KMS-11 (cell line): ENCODE results near the gene CRTC3.
"Not testable (repeated sequence)": the region's sequence is repeated elsewhere in the genome, so short reads cannot be mapped to it uniquely, and the experiment has no call there.

Experiments
- H2AFZ ChIP-seq: fragments of 200-600 bp; sonication (generic); 2 replicates; pipeline ENCODE4 v1.6.1; 2016; ENCODE audit warnings: antibody characterized with exemption, mixed run types, low read depth
- H3K27ac ChIP-seq: fragments of 200-600 bp; sonication (generic); 2 replicates; pipeline ENCODE4 v1.6.1; 2016; ENCODE audit warnings: mild to moderate bottlenecking, mixed run types
- H3K27me3 ChIP-seq: fragments of 200-600 bp; sonication (generic); 2 replicates; pipeline ENCODE4 v1.6.1; 2017; ENCODE audit warnings: mild to moderate bottlenecking, low read depth, mixed run types, moderate library complexity; ENCODE audit not compliant: insufficient read depth
- H3K36me3 ChIP-seq: fragments of 200-600 bp; sonication (generic); 2 replicates; pipeline ENCODE4 v1.6.1; 2017; ENCODE audit warnings: mild to moderate bottlenecking, mixed run types; ENCODE audit not compliant: insufficient read depth
- H3K4me1 ChIP-seq: fragments of 200-600 bp; sonication (generic); 2 replicates; pipeline ENCODE4 v1.6.1; 2016; ENCODE audit warnings: mild to moderate bottlenecking, low read depth, mixed run types; ENCODE audit not compliant: poor library complexity, severe bottlenecking
- H3K4me2 ChIP-seq: fragments of 200-600 bp; sonication (generic); 2 replicates; pipeline ENCODE4 v1.7.0; 2016; ENCODE audit warnings: mild to moderate bottlenecking, mixed run types
- H3K4me3 ChIP-seq: fragments of 200-600 bp; sonication (generic); IDR thresholded peaks from 2 replicates; pipeline ENCODE4 v1.6.1; 2017; ENCODE audit warnings: low read depth, low read length, mixed read lengths; ENCODE audit not compliant: insufficient read depth
- H3K79me2 ChIP-seq: fragments of 200-600 bp; sonication (generic); 2 replicates; pipeline ENCODE4 v1.6.1; 2016; ENCODE audit warnings: low read depth, mixed run types; ENCODE audit not compliant: insufficient read depth
- H3K9ac ChIP-seq: fragments of 200-600 bp; sonication (generic); 2 replicates; pipeline ENCODE4 v1.6.1; 2016; ENCODE audit warnings: mild to moderate bottlenecking, mixed run types
- H4K20me1 ChIP-seq: fragments of 200-600 bp; sonication (generic); 2 replicates; pipeline ENCODE4 v1.6.1; 2016; ENCODE audit warnings: mild to moderate bottlenecking, mixed run types; ENCODE audit not compliant: insufficient read depth
- CTCF ChIP-seq: fragments of 200-600 bp; sonication (generic); conservative IDR thresholded peaks from 2 replicates; pipeline ENCODE4 v1.6.1; 2017; ENCODE audit warnings: low read depth, mild to moderate bottlenecking, antibody characterized with exemption, low read length, moderate library complexity, mixed read lengths

Gene CRTC3

GRCh38 chr15:90664650-90665287, 135.0 kb downstream of the CRTC3 start:
- no peaks in the 10 kb centered on the region for H3K79me2 ChIP-seq
- H3K36me3 ChIP-seq = no peaks in the 10 kb centered on the region
- H2AFZ ChIP-seq = peak overlapping the region; percentile 97
- no peaks in the 10 kb centered on the region for H3K27me3 ChIP-seq
- H3K9ac ChIP-seq = peak overlapping the region; percentile 89
- no peak overlapping the region for H3K4me3 ChIP-seq
- peak overlapping the region; percentile 72; the same call in 1 of the 2 replicates for H3K27ac ChIP-seq
- peaks cover 54% of the 10 kb centered on the region for H3K4me1 ChIP-seq
- H4K20me1 ChIP-seq = no peaks in the 10 kb centered on the region
- peak overlapping the region; percentile 59 for H3K4me2 ChIP-seq
- TF ChIP-seq CTCF = no peak

GRCh38 chr15:90665288-90666134, 135.8 kb downstream of the CRTC3 start:
- Histone ChIP-seq H4K20me1 (no peaks in the 10 kb centered on the region), H3K9ac (peak overlapping the region; percentile 89), H3K27me3 (no peaks in the 10 kb centered on the region), H2AFZ (peak overlapping the region; percentile 97), H3K4me1 (peaks cover 47% of the 10 kb centered on the region), H3K4me2 (peak overlapping the region; percentile 59), H3K36me3 (no peaks in the 10 kb centered on the region), H3K4me3 (no peak overlapping the region), H3K79me2 (no peaks in the 10 kb centered on the region), H3K27ac (peak overlapping the region; percentile 72)
- TF ChIP-seq CTCF = no peak

DNA sequence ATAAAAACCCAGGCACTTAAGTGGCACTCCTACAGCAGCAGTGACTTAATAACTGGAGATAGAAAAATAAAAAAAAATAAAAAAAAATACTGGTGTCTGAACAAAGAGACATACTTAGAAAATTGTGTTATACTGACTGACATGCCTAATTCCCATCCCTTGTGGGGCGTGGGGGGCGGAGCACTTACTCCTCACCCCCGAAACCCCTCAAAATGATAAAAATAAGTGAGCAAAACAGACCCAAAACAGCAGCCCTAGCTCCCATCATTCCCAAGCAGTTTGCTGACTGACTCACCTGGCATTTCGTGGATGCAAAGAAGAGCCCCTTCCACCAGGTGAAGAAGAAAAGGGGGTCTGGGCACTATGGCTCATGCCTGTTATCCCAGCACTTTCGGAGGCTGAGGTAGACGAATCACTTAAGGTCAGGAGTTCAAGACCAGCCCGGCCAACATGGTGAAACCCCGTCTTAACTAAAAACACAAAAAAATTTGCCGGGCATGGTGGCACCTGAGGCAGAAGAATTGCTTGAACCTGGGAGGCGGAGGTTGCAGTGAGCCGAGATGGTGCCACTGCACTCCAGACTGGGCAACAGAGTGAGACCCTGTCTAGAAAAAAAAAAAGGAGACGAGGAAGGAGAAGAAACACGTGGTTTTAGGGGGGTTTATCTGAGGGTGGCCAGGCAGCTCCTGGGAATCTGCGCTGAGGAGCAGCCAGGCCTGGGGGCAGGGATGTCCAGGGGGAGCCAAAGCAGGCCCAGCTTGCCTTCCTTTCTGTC, 136.6 kb downstream of the CRTC3 start:
- no peak for TF ChIP-seq CTCF
- Histone ChIP-seq H3K4me3 (no peak overlapping the region), H3K4me1 (peaks cover 40% of the 10 kb centered on the region), H3K9ac (peak overlapping the region; percentile 89), H4K20me1 (no peaks in the 10 kb centered on the region), H2AFZ (peak overlapping the region; percentile 97), H3K79me2 (no peaks in the 10 kb centered on the region), H3K27me3 (no peaks in the 10 kb centered on the region), H3K36me3 (no peaks in the 10 kb centered on the region), H3K27ac (peak overlapping the region; percentile 72), H3K4me2 (peak overlapping the region; percentile 59)

GRCh38 chr15:90667073-90667754, 137.5 kb downstream of the CRTC3 start:
- Histone ChIP-seq H3K4me1 (peaks cover 31% of the 10 kb centered on the region), H3K9ac (no peak overlapping the region), H3K79me2 (no peaks in the 10 kb centered on the region), H3K4me3 (no peak overlapping the region), H3K27me3 (no peaks in the 10 kb centered on the region), H3K4me2 (no peak overlapping the region), H4K20me1 (no peaks in the 10 kb centered on the region), H3K27ac (no peak overlapping the region), H2AFZ (no peak overlapping the region; the same call in 1 of the 2 replicates), H3K36me3 (no peaks in the 10 kb centered on the region)
- no peak for TF ChIP-seq CTCF

DNA sequence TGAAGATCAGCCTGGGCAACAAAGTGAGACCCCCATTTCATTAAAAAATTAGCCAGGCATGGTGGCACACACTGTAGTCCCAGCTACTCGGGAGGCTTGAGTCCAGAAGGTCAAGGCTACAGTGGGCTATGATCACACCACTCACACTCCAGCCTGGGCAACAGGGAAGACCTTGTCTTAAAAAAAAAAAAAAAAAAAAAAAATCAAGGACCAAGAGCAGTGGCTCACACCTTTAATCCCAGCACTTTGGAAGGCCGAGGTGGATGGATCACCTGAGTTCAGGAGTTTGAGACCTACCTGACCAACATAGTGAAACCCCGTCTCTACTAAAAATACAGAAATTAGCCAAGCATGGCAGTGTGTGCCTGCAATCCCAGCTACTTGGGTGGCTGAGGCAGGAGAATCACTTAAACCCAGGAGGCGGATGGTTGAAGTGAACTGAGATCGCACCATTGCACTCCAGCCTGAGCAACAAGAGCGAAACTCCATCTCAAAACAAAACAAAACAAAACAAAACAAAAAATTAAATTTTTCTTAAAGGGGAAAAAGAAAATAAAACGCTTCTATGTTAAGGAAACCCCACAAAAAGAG, 138.1 kb downstream of the CRTC3 start:
- H3K4me2 ChIP-seq, H3K27ac ChIP-seq, H3K27me3 ChIP-seq, H2AFZ ChIP-seq, H3K4me3 ChIP-seq, H4K20me1 ChIP-seq, H3K36me3 ChIP-seq, H3K79me2 ChIP-seq, H3K9ac ChIP-seq: not testable (repeated sequence)
- peaks cover 26% of the 10 kb centered on the region for H3K4me1 ChIP-seq

- not testable (repeated sequence) for H3K4me2 ChIP-seq, H4K20me1 ChIP-seq, H3K9ac ChIP-seq, H3K36me3 ChIP-seq, H3K4me3 ChIP-seq, H3K79me2 ChIP-seq, H3K27ac ChIP-seq, H2AFZ ChIP-seq, H3K4me1 ChIP-seq, H3K27me3 ChIP-seq
These were observed 140.9 kb downstream of the CRTC3 start for GRCh38 chr15:90670631-90671030.
